Cardiac ventricle fibroblast (primary cell): Measurements from ENCODE around the gene CARD10. TPM values are rescaled to one million over a fixed set of nuclear protein-coding genes. Genes with fewer than 3 reads are reported as not detected.

ENCODE experiments used
- total RNA-seq: library from RNA; depleted of rRNA; stranded (reverse); fragments of >200 nt; gene quantifications from 2 replicates; pipeline ENCODE4 v1.2.3, GENCODE V29; 2015

The CARD10 gene
- total RNA-seq: 4.1 and 5.6 TPM in 2 replicates

GRCh38 chr22:37519268-37520195 lies at the start of gene CARD10:
TSS of gene CARD10 (minus strand) at chr22:37519415. CDS start at chr22:37519200, 215 bp downstream.

GRCh38 chr22:37559901-37560607 lies 40.8 kb upstream of the CARD10 start, which contains the start of gene CDC42EP1:
TSS of gene CDC42EP1 (plus strand) at chr22:37560480. CDS start at chr22:37566350, 5,870 bp downstream.

GRCh38 chr22:37486224-37486845 lies 32.9 kb downstream of the CARD10 start, which contains the start of gene MFNG:
TSS of gene MFNG (minus strand) at chr22:37486384. CDS start at chr22:37486177, 207 bp downstream.

Other genes starting within 250 kb of the CARD10 start
- gene CYTH4, start 236.9 kb downstream of the CARD10 start, total RNA-seq: 0.06 TPM in 1 of 2 replicates, not detected in the other
- 0.59 and 3.8 TPM in 2 replicates for gene ELFN2, start 91.9 kb downstream of the CARD10 start, total RNA-seq
- 0.24 and 1.1 TPM in 2 replicates for gene MFNG, start 33.0 kb downstream of the CARD10 start, total RNA-seq
- gene CDC42EP1, start 41.1 kb upstream of the CARD10 start, total RNA-seq: 67.3 and 73.9 TPM in 2 replicates
- not detected in 2 replicates for gene LGALS2, start 60.7 kb upstream of the CARD10 start, total RNA-seq
- gene GGA1, start 89.4 kb upstream of the CARD10 start, total RNA-seq: 18.8 and 20.7 TPM in 2 replicates
- 14.5 and 16.0 TPM in 2 replicates for gene SH3BP1, start 120.3 kb upstream of the CARD10 start, total RNA-seq
- gene PDXP, start 139.3 kb upstream of the CARD10 start, total RNA-seq: 6.5 and 9.9 TPM in 2 replicates
- gene LGALS1, start 156.2 kb upstream of the CARD10 start, total RNA-seq: 4,931 and 6,137 TPM in 2 replicates
- 12.9 and 28.6 TPM in 2 replicates for gene NOL12, start 166.9 kb upstream of the CARD10 start, total RNA-seq
- gene TRIOBP, start 177.6 kb upstream of the CARD10 start, total RNA-seq: 120 and 124 TPM in 2 replicates